ENCODE measurements around the gene CS. TPM values are rescaled to one million over a fixed set of nuclear protein-coding genes. Genes with fewer than 3 reads are reported as not detected.

The CS gene
- total RNA-seq, 1 experiment from 2014 or later = 257 TPM

GRCh38 chr12:56257491-56258067, 42.6 kb downstream of the CS start:
- peak; percentile 56 for DNase-seq (ENCODE audit: unreplicated experiment)
- no peak for TF ChIP-seq CTCF (IDR thresholded peaks at IDR 0.05; ENCODE audit: unreplicated experiment)
- ChIA-PET POLR2A (interaction anchor here (0.6 to 3.8 kb wide), 11 partner anchors 9 to 139 kb away, joined by 3 to 28 read pairs (median 4); partner anchors contain the start of genes CNPY2, COQ10A, CS and ESYT1), CTCF (interaction anchor here (0.6 to 3.5 kb wide), 27 partner anchors 8 to 208 kb away, joined by 3 to 24 read pairs (median 4); partner anchors contain the start of genes COQ10A, CS, RNF41 and RPL41)
- peaks cover 35% of the 10 kb centered on the region for H3K36me3 Mint-ChIP-seq (ENCODE audit: insufficient read depth, unreplicated experiment)
- H3K27ac Mint-ChIP-seq (ENCODE audit: low read depth, unreplicated experiment) = peak overlapping the region; percentile 70
- BruUV-seq (replicated peaks) = TSS peak; percentile 19
- no peaks in the 10 kb centered on the region for H3K27me3 Mint-ChIP-seq (ENCODE audit: insufficient read depth, unreplicated experiment)
- no peaks in the 10 kb centered on the region for H3K9me3 Mint-ChIP-seq (ENCODE audit: unreplicated experiment)
- intact Hi-C loops (cut with micrococcal nuclease) = loop anchor here (1.0 to 2.0 kb wide), 2 partner anchors 67 to 138 kb away; no protein-coding TSS in a partner anchor
- H3K4me3 Mint-ChIP-seq (ENCODE audit: unreplicated experiment) = peak overlapping the region; percentile 84
- peaks cover 29% of the 10 kb centered on the region for H3K4me1 Mint-ChIP-seq (ENCODE audit: insufficient read depth, unreplicated experiment)

GRCh38 chr12:56257071-56257470, 43.1 kb downstream of the CS start:
- Mint-ChIP-seq H3K4me1 (ENCODE audit: insufficient read depth, unreplicated experiment) (peaks cover 27% of the 10 kb centered on the region), H3K9me3 (ENCODE audit: unreplicated experiment) (no peaks in the 10 kb centered on the region), H3K4me3 (ENCODE audit: unreplicated experiment) (peak overlapping the region; percentile 84), H3K27ac (ENCODE audit: low read depth, unreplicated experiment) (peak overlapping the region; percentile 70), H3K36me3 (ENCODE audit: insufficient read depth, unreplicated experiment) (peaks cover 38% of the 10 kb centered on the region), H3K27me3 (ENCODE audit: insufficient read depth, unreplicated experiment) (no peaks in the 10 kb centered on the region)
- TF ChIP-seq CTCF (IDR thresholded peaks at IDR 0.05; ENCODE audit: unreplicated experiment) = no peak
- DNase-seq (ENCODE audit: unreplicated experiment) = no peak
- ChIA-PET CTCF (interaction anchor here (0.6 to 3.5 kb wide), 16 partner anchors 14 to 208 kb away, joined by 3 to 24 read pairs (median 4); partner anchors contain the start of genes RNF41, RPL41 and ZC3H10), POLR2A (interaction anchor here (0.6 to 3.8 kb wide), 7 partner anchors 9 to 1264 kb away, joined by 3 to 28 read pairs (median 4); partner anchors contain the start of genes CNPY2, CS, NABP2 and RNF41)
- no TSS peak for BruUV-seq (replicated peaks)
- intact Hi-C loops (cut with micrococcal nuclease) = loop anchor here (2.0 kb wide), 1 partner anchor 66 kb away; no protein-coding TSS in a partner anchor

GRCh38 chr12:56256326-56256960, 43.7 kb downstream of the CS start:
- CTCF ChIA-PET = interaction anchor here (0.6 to 3.5 kb wide), 13 partner anchors 10 to 208 kb away, joined by 3 to 24 read pairs (median 4); partner anchors contain the start of genes COQ10A, RNF41, RPL41 and ZC3H10

More at GRCh38 chr12:56256326-56256960, 43.7 kb downstream of the CS start:
- peak overlapping the region; percentile 84 for H3K4me3 Mint-ChIP-seq (ENCODE audit: unreplicated experiment)
- no peak for TF ChIP-seq CTCF (IDR thresholded peaks at IDR 0.05; ENCODE audit: unreplicated experiment)
- peaks cover 44% of the 10 kb centered on the region for H3K36me3 Mint-ChIP-seq (ENCODE audit: insufficient read depth, unreplicated experiment)
- POLR2A ChIA-PET = interaction anchor here (0.6 to 3.8 kb wide), 7 partner anchors 10 to 1265 kb away, joined by 3 to 28 read pairs (median 4); partner anchors contain the start of genes CNPY2, CS, NABP2 and RNF41
- no peaks in the 10 kb centered on the region for H3K27me3 Mint-ChIP-seq (ENCODE audit: insufficient read depth, unreplicated experiment)
- intact Hi-C loops (cut with micrococcal nuclease) = loop anchor here (2.0 kb wide), 1 partner anchor 66 kb away; no protein-coding TSS in a partner anchor
- no peaks in the 10 kb centered on the region for H3K9me3 Mint-ChIP-seq (ENCODE audit: unreplicated experiment)
- no TSS peak for BruUV-seq (replicated peaks)
- peak overlapping the region; percentile 8 for H3K27ac Mint-ChIP-seq (ENCODE audit: low read depth, unreplicated experiment)
- DNase-seq (ENCODE audit: unreplicated experiment) = peak; percentile 38
- H3K4me1 Mint-ChIP-seq (ENCODE audit: insufficient read depth, unreplicated experiment) = peaks cover 21% of the 10 kb centered on the region

All from MCF 10A (cell line).